ENCODE results near the gene SPEF1. TPM values are rescaled to one million over a fixed set of nuclear protein-coding genes. Genes with fewer than 3 reads are reported as not detected.
A peak's percentile ranks its signal among the peaks of the same experiment; 100 is the strongest.

SPEF1 gene
- total and polyA plus RNA-seq, 2 of the 13 experiments (the other 11 are each of a cell fraction or from before 2014, with no cell fraction given): 0.11 to 0.27 TPM

- TF ChIP-seq, protein P1, sequence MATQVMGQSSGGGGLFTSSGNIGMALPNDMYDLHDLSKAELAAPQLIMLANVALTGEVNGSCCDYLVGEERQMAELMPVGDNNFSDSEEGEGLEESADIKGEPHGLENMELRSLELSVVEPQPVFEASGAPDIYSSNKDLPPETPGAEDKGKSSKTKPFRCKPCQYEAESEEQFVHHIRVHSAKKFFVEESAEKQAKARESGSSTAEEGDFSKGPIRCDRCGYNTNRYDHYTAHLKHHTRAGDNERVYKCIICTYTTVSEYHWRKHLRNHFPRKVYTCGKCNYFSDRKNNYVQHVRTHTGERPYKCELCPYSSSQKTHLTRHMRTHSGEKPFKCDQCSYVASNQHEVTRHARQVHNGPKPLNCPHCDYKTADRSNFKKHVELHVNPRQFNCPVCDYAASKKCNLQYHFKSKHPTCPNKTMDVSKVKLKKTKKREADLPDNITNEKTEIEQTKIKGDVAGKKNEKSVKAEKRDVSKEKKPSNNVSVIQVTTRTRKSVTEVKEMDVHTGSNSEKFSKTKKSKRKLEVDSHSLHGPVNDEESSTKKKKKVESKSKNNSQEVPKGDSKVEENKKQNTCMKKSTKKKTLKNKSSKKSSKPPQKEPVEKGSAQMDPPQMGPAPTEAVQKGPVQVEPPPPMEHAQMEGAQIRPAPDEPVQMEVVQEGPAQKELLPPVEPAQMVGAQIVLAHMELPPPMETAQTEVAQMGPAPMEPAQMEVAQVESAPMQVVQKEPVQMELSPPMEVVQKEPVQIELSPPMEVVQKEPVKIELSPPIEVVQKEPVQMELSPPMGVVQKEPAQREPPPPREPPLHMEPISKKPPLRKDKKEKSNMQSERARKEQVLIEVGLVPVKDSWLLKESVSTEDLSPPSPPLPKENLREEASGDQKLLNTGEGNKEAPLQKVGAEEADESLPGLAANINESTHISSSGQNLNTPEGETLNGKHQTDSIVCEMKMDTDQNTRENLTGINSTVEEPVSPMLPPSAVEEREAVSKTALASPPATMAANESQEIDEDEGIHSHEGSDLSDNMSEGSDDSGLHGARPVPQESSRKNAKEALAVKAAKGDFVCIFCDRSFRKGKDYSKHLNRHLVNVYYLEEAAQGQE (IDR thresholded peaks at IDR 0.05; ENCODE audit: borderline replicate concordance in 1 of 2, low read depth in 1 of 2, low read length in 2 of 2): peak in 1 of 2 experiments; percentile 78
- TF ChIP-seq SCMH1 (CRISPR knock-in tag; IDR thresholded peaks at IDR 0.05; ENCODE audit: borderline replicate concordance) (no peak), ZBTB7A (CRISPR knock-in tag; IDR thresholded peaks at IDR 0.05) (0 out of 2 replicates have a peak, but pooled peaks have one; percentile 7), ZNF235 (CRISPR knock-in tag; IDR thresholded peaks at IDR 0.05; ENCODE audit: borderline replicate concordance) (no peak), ZNF263 (CRISPR knock-in tag; IDR thresholded peaks at IDR 0.05) (no peak), NR2F2 (IDR thresholded peaks at IDR 0.05; ENCODE audit: borderline replicate concordance, low read depth) (no peak), MIER3 (CRISPR knock-in tag; IDR thresholded peaks at IDR 0.05; ENCODE audit: borderline replicate concordance) (no peak), ZNF619 (CRISPR knock-in tag; IDR thresholded peaks at IDR 0.05) (no peak)
These were observed 3.1 kb upstream of the SPEF1 start (continued) for GRCh38 chr20:3784216-3784853.
